ENCODE measurements around the gene SFTPD.

DNA sequence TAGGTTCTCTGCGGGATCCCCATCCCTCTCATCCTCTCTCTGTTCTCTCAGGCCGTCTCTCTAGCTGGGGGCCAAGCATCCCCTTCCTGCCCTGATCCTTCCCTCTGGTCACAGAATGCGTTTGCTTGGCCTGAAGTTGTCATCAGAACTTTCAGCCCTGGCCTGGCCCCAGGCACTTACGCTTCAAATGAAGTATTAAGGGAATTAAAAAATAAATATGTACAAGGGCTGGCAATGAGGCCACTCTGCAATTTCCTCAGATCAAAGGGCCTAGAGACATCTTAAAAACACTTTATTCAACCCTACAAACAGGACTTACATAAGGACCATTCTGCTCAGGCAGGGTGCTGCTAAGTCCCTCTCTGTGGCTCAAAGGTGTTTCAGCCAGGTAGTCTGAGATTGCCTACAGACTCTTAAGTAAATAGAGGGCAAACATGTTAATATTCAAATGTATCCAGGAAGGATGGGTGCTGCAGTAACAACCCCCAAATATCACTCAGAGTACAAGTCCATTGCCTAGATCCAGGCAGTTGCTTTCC is 16.0 kb downstream of the SFTPD start:
- TF ChIP-seq POLR2A (IDR thresholded peaks at IDR 0.05; ENCODE audit: low read length) (no peak), GATA1 (IDR thresholded peaks at IDR 0.05; ENCODE audit: low read depth, low read length) (no peak)
